Activated naive CD4-positive, alpha-beta T cell treated with anti-CD3 and anti-CD28 coated beads, Interleukin-2, amount 10 ng/mL, durations not matched to agents 7 days and 5 days (primary cell): ENCODE data around the gene CNBD2.
"Not testable (repeated sequence)": the region's sequence is repeated elsewhere in the genome, so short reads cannot be mapped to it uniquely, and the experiment has no call there.

Experiments
- CTCF ChIA-PET: fragments of 350-600 bp; sonication (Branson Sonifier 250); formaldehyde crosslinking; loops from one replicate; lab custom pipeline; 2021; ENCODE audit warnings: antibody characterized with exemption; lab: Charles Lee
- DNase-seq: peaks from one replicate; pipeline ENCODE4 v3.0.0-alpha.2; 2020
- H3K27ac Mint-ChIP-seq: one replicate; pipeline ENCODE4 v1.8.0; 2021; ENCODE audit warnings: mild to moderate bottlenecking, moderate library complexity, mixed read lengths
- H3K27me3 Mint-ChIP-seq: one replicate; pipeline ENCODE4 v1.8.0; 2021; ENCODE audit warnings: mild to moderate bottlenecking, mixed read lengths
- H3K36me3 Mint-ChIP-seq: one replicate; pipeline ENCODE4 v1.8.0; 2021; ENCODE audit warnings: mixed read lengths
- H3K4me1 Mint-ChIP-seq: one replicate; pipeline ENCODE4 v1.8.0; 2021; ENCODE audit warnings: mixed read lengths
- H3K4me3 Mint-ChIP-seq: one replicate; pipeline ENCODE4 v1.8.0; 2021; ENCODE audit warnings: mild to moderate bottlenecking, moderate library complexity, mixed read lengths
- H3K9me3 Mint-ChIP-seq: one replicate; pipeline ENCODE4 v1.8.0; 2021; ENCODE audit warnings: mixed read lengths

Gene CNBD2

GRCh38 chr20:35954200-35954906 is 14.0 kb upstream of the CNBD2 start, which contains the start of gene SCAND1:
Gene SCAND1, minus strand, starts transcription at chr20:35954502. Its CDS starts 218 bp downstream, at chr20:35954284.
- Mint-ChIP-seq H3K4me3 (peak within 1 kb of the TSS; percentile 98), H3K9me3 (peaks cover 2% of the 10 kb centered on the region), H3K4me1 (peaks cover 28% of the 10 kb centered on the region), H3K27me3 (peaks cover 7% of the 10 kb centered on the region), H3K27ac (peak within 1 kb of the TSS; percentile 99), H3K36me3 (peaks cover 13% of the 10 kb centered on the region)
- peak; percentile 98 for DNase-seq
- CTCF ChIA-PET, result interaction anchor here (0.6 to 2.6 kb wide), 22 partner anchors 11 to 612 kb away, joined by 3 to 21 read pairs (median 3); partner anchors contain the start of gene RBM39

GRCh38 chr20:35954907-35955251 is 13.5 kb upstream of the CNBD2 start:
- CTCF ChIA-PET, result interaction anchor here (0.6 to 2.6 kb wide), 13 partner anchors 12 to 612 kb away, joined by 3 to 21 read pairs (median 4); partner anchors contain the start of gene RBM39
- no peak for DNase-seq
- Mint-ChIP-seq H3K4me3 (peak overlapping the region; percentile 98), H3K9me3 (peaks cover 2% of the 10 kb centered on the region), H3K27me3 (peaks cover 7% of the 10 kb centered on the region), H3K27ac (peak overlapping the region; percentile 99), H3K4me1 (peaks cover 28% of the 10 kb centered on the region), H3K36me3 (peaks cover 13% of the 10 kb centered on the region)

GRCh38 chr20:35956616-35957015 is 11.8 kb upstream of the CNBD2 start:
- Mint-ChIP-seq H3K36me3 (peaks cover 11% of the 10 kb centered on the region), H3K27ac (no peak overlapping the region), H3K27me3 (peaks cover 21% of the 10 kb centered on the region), H3K4me3 (no peak overlapping the region), H3K4me1 (peaks cover 24% of the 10 kb centered on the region), H3K9me3 (peaks cover 2% of the 10 kb centered on the region)
- DNase-seq, result no peak
- CTCF ChIA-PET, result interaction anchor here (1.3 kb wide), 1 partner anchor 35 kb away, joined by 3 read pairs; no protein-coding TSS in a partner anchor

- CTCF ChIA-PET, DNase-seq, H3K27ac Mint-ChIP-seq, H3K36me3 Mint-ChIP-seq, H3K9me3 Mint-ChIP-seq, H3K4me3 Mint-ChIP-seq: not testable (repeated sequence)
- H3K27me3 Mint-ChIP-seq, result peaks cover 23% of the 10 kb centered on the region
- H3K4me1 Mint-ChIP-seq, result peaks cover 11% of the 10 kb centered on the region
These were observed 9.1 kb upstream of the CNBD2 start for GRCh38 chr20:35959291-35959690.

- H3K9me3 Mint-ChIP-seq, result peaks cover 2% of the 10 kb centered on the region
- no peak overlapping the region for H3K27ac Mint-ChIP-seq
- H3K4me1 Mint-ChIP-seq, result peaks cover 3% of the 10 kb centered on the region
- no peaks in the 10 kb centered on the region for H3K36me3 Mint-ChIP-seq
- no peak overlapping the region for H3K4me3 Mint-ChIP-seq
- peaks cover 31% of the 10 kb centered on the region for H3K27me3 Mint-ChIP-seq
- DNase-seq, result no peak
- CTCF ChIA-PET, result interaction anchor here (1.1 kb wide), 1 partner anchor 29 kb away, joined by 3 read pairs; no protein-coding TSS in a partner anchor
These were observed 4.5 kb upstream of the CNBD2 start for GRCh38 chr20:35963878-35964277.

- Mint-ChIP-seq H3K36me3 (no peaks in the 10 kb centered on the region), H3K9me3 (no peaks in the 10 kb centered on the region), H3K27me3 (peaks cover 13% of the 10 kb centered on the region), H3K4me3 (no peak overlapping the region), H3K27ac (no peak overlapping the region), H3K4me1 (peaks cover 3% of the 10 kb centered on the region)
- no peak for DNase-seq
- CTCF ChIA-PET, result no interaction called here
These were observed 540 bp downstream of the CNBD2 start for GRCh38 chr20:35968930-35969329.

GRCh38 chr20:35971981-35972380 is 3.6 kb downstream of the CNBD2 start:
- Mint-ChIP-seq H3K4me3 (no peak overlapping the region), H3K9me3 (no peaks in the 10 kb centered on the region), H3K36me3 (no peaks in the 10 kb centered on the region), H3K27ac (no peak overlapping the region), H3K27me3 (peaks cover 9% of the 10 kb centered on the region), H3K4me1 (no peaks in the 10 kb centered on the region)
- CTCF ChIA-PET, result interaction anchor here (1.5 kb wide), 1 partner anchor 19 kb away, joined by 4 read pairs; no protein-coding TSS in a partner anchor
- DNase-seq, result no peak

- H3K27ac Mint-ChIP-seq, result no peak overlapping the region
- no peaks in the 10 kb centered on the region for H3K4me1 Mint-ChIP-seq
- H3K9me3 Mint-ChIP-seq, result no peaks in the 10 kb centered on the region
- DNase-seq, result no peak
- no peak overlapping the region for H3K4me3 Mint-ChIP-seq
- peaks cover 9% of the 10 kb centered on the region for H3K27me3 Mint-ChIP-seq
- no peaks in the 10 kb centered on the region for H3K36me3 Mint-ChIP-seq
- CTCF ChIA-PET, result interaction anchor here (1.5 kb wide), 1 partner anchor 18 kb away, joined by 4 read pairs; no protein-coding TSS in a partner anchor
These were observed 4.1 kb downstream of the CNBD2 start for GRCh38 chr20:35972462-35972861.

- H3K4me3 Mint-ChIP-seq, result no peak overlapping the region
- DNase-seq, result no peak
- no peaks in the 10 kb centered on the region for H3K9me3 Mint-ChIP-seq
- CTCF ChIA-PET, result no interaction called here
- H3K27me3 Mint-ChIP-seq, result no peaks in the 10 kb centered on the region
- no peak overlapping the region for H3K27ac Mint-ChIP-seq
- no peaks in the 10 kb centered on the region for H3K36me3 Mint-ChIP-seq
- no peaks in the 10 kb centered on the region for H3K4me1 Mint-ChIP-seq
These were observed 5.9 kb downstream of the CNBD2 start for GRCh38 chr20:35974256-35974655.

- DNase-seq, result no peak
- CTCF ChIA-PET, result no interaction called here
- H3K9me3 Mint-ChIP-seq, result no peaks in the 10 kb centered on the region
- no peaks in the 10 kb centered on the region for H3K36me3 Mint-ChIP-seq
- no peak overlapping the region for H3K4me3 Mint-ChIP-seq
- H3K27ac Mint-ChIP-seq, result no peak overlapping the region
- H3K4me1 Mint-ChIP-seq, result no peaks in the 10 kb centered on the region
- H3K27me3 Mint-ChIP-seq, result peaks cover 11% of the 10 kb centered on the region
These were observed 7.4 kb downstream of the CNBD2 start for GRCh38 chr20:35975576-35976373.

- Mint-ChIP-seq H3K27ac (no peak overlapping the region), H3K9me3 (no peaks in the 10 kb centered on the region), H3K36me3 (no peaks in the 10 kb centered on the region), H3K27me3 (peaks cover 21% of the 10 kb centered on the region), H3K4me3 (no peak overlapping the region), H3K4me1 (no peaks in the 10 kb centered on the region)
- CTCF ChIA-PET, result interaction anchor here (0.6 kb wide), 1 partner anchor 92 kb away, joined by 3 read pairs; no protein-coding TSS in a partner anchor
- DNase-seq, result no peak
These were observed 9.7 kb downstream of the CNBD2 start for GRCh38 chr20:35978041-35978513.

- no peak overlapping the region for H3K27ac Mint-ChIP-seq
- no peaks in the 10 kb centered on the region for H3K9me3 Mint-ChIP-seq
- no peaks in the 10 kb centered on the region for H3K36me3 Mint-ChIP-seq
- no peak for DNase-seq
- CTCF ChIA-PET, result interaction anchor here (0.7 to 3.3 kb wide), 2 partner anchors 11 to 14 kb away, joined by 3 to 17 read pairs; no protein-coding TSS in a partner anchor
- H3K4me1 Mint-ChIP-seq, result no peaks in the 10 kb centered on the region
- H3K4me3 Mint-ChIP-seq, result no peak overlapping the region
- H3K27me3 Mint-ChIP-seq, result peaks cover 24% of the 10 kb centered on the region
These were observed 11.2 kb downstream of the CNBD2 start for GRCh38 chr20:35979544-35979943.

- H3K4me3 Mint-ChIP-seq, result no peak overlapping the region
- H3K4me1 Mint-ChIP-seq, result no peaks in the 10 kb centered on the region
- DNase-seq, result no peak
- peaks cover 32% of the 10 kb centered on the region for H3K27me3 Mint-ChIP-seq
- H3K27ac Mint-ChIP-seq, result no peak overlapping the region
- no peaks in the 10 kb centered on the region for H3K36me3 Mint-ChIP-seq
- CTCF ChIA-PET, result interaction anchor here (1.3 to 3.3 kb wide), 3 partner anchors 8 to 11 kb away, joined by 5 to 17 read pairs (median 17); no protein-coding TSS in a partner anchor
- no peaks in the 10 kb centered on the region for H3K9me3 Mint-ChIP-seq
These were observed 13.6 kb downstream of the CNBD2 start for GRCh38 chr20:35981969-35982368.

- H3K9me3 Mint-ChIP-seq, result no peaks in the 10 kb centered on the region
- peaks cover 37% of the 10 kb centered on the region for H3K27me3 Mint-ChIP-seq
- H3K4me1 Mint-ChIP-seq, result no peaks in the 10 kb centered on the region
- H3K36me3 Mint-ChIP-seq, result no peaks in the 10 kb centered on the region
- CTCF ChIA-PET, result interaction anchor here (1.2 to 2.3 kb wide), 2 partner anchors 9 to 155 kb away, joined by 7 to 17 read pairs; no protein-coding TSS in a partner anchor
- no peak for DNase-seq
- no peak overlapping the region for H3K27ac Mint-ChIP-seq
- H3K4me3 Mint-ChIP-seq, result no peak overlapping the region
These were observed 16.0 kb downstream of the CNBD2 start for GRCh38 chr20:35984382-35984781.
